Measurements from ENCODE around the gene CUL1.
A peak's percentile ranks its signal among the peaks of the same experiment; 100 is the strongest.

Gene CUL1

DNA sequence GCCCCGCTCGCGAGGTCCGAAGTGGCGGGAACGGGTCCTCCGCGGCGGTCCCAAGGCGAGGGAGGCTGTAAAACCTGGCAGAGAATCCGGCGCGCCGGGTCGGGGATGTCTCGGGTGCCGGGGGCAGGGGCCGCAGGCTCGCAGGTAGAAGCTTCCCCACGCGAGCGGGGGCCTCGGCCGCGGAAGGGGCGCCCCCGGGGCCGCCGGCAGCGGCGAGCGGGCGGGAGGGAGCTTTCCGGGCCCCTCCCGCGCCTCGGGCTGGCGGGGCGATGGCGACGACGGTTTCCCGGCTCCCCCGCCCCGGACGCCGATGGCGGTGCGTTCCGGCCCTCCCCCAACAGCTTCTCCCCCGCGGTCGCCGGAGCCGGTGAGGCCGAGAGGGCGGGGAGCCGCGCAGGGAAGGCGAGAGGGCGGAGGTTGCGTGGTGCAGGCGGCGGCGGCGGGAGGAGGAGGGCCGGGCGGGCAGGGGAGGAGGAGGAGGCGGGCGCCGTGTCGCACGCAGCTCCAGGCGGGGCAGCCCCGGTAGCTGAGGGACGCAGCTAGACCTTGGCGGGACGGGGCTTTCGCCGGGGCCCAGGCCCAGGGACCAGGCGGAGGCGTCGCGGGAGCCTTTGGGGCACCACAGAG is at the start of gene CUL1:
Gene CUL1, plus strand, starts transcription at position 507 of the 627 bp plus-strand sequence. CDS start 31,220 bp downstream, outside the sequence.
- DNase-seq = peak; percentile 85

- no peak for DNase-seq
Measured at GRCh38 chr7:148650232-148650858, 48.4 kb upstream of the CUL1 start.

DNA sequence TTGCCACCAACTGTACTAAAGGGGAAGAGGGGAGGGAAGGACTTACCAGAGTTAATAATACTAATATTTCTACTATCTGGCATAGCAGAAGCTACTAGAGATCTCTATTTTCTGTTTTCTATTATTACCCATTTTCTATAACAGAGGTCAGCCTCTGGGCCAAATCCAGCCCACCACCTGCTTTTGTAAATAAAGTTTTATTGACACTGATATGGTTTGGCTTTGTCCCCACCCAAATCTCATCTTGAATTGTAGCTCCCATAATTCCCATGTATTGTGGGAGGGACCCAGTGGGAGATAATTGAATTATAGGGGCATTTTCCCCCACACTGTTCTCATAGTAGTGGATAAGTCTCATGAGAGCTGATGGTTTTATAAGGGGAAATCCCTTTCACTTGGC is 45.9 kb upstream of the CUL1 start:
- no peak for DNase-seq

- DNase-seq = no peak
Measured at GRCh38 chr7:148657929-148658328, 40.8 kb upstream of the CUL1 start.

- no peak for DNase-seq
Measured at GRCh38 chr7:148661471-148661870, 37.2 kb upstream of the CUL1 start.

DNA sequence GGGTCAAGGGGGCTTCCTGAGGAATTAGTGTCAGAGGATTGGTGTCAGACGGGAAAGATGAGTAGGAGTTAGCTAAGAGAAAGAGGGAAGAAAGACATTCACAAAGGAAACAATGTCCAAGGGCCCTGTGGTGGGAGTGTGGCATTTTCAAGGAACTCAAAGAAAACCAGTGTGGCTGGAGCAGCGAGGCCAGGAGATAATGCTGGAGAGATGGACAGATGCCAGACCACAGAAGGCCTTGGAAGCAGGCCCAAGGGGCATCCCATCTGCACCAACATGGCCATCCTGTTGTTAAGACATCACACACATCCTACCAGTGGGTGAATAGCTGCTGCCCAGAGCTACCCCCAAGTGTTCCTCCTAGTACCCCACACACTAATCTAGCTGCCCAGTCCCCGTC is 36.1 kb upstream of the CUL1 start:
- no peak for DNase-seq

DNA sequence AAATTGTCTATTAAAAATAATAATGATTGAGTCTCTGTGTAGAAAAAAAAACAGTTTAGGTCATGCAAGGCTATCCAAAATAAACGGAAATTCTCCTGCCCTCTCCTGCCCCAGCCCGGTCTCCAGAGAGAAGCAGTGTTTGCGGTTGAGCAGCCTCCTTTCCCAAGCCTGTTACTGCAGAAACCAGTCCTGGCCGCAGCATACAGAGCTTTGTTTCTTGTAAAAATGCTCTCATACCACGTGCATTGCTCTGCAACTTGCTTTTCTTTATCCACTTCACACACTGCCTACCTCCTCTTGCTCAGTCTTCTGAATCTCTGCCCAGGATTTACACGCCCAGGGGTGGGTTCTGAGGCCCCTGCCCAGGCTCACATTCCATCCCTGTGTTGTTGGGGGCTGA is 34.4 kb upstream of the CUL1 start:
- DNase-seq = no peak

GRCh38 chr7:148665221-148665620 is 33.5 kb upstream of the CUL1 start:
- DNase-seq = no peak

DNA sequence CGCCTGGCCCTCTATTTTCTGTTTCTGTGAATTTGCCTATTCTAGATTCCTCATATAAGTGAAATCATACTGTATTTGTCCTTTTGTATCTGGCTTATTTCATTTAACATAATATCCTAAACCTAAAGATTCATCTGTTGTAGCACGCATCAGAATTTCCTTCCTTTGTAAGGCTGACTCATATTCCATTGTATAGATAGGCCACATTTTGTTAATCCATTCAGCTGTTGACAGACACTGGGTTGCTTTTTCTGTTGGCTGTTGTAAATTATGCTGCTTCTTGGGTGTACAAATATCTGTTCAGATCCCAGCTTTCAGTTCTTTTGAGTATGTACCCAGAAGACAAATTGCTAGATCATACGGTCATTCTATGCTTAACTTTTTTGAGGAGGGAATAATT is 28.8 kb upstream of the CUL1 start:
- DNase-seq = no peak

GRCh38 chr7:148670374-148670773 is 28.3 kb upstream of the CUL1 start:
- DNase-seq = no peak

GRCh38 chr7:148670807-148671206 is 27.9 kb upstream of the CUL1 start:
- no peak for DNase-seq

GRCh38 chr7:148672041-148672440 is 26.7 kb upstream of the CUL1 start:
- DNase-seq = no peak

DNA sequence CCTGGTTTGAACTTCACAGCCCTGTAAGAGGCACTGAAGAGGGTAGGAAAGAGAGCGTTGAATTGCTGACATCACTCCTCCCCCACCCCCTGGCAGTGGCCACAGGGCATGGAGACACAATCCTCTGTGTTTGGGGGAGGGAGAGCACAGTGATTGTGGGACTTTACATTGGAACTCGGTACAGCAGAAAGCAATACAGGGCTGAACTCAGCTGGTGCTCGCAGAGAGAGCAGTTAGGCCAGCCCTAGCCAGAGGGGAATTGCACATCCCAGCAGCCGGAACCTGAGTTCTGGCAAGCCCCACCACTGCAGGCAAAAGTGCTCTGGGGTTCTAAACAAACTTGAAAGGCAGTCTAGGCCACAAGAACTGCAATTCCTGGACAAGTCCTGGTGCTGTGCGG is 24.0 kb upstream of the CUL1 start:
- DNase-seq = no peak

DNA sequence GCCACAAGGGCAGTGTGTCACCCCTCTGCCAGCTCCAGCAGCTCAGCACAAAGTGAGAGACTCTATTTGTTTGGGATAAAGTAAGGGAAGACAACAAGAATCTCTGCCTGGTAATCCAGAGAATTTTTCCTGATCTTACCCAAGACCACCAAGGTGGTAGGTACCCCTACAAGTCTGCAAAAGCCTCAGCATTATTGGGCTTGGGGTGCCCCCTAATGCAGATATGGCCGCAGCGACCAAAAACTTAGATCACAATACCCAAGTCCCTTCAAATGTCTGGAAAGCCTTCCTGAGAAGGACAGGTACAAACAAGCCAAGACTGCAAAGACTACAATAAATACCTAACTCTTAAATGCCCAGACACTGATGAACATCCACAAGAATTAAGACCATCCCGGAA is 22.4 kb upstream of the CUL1 start:
- no peak for DNase-seq

DNA sequence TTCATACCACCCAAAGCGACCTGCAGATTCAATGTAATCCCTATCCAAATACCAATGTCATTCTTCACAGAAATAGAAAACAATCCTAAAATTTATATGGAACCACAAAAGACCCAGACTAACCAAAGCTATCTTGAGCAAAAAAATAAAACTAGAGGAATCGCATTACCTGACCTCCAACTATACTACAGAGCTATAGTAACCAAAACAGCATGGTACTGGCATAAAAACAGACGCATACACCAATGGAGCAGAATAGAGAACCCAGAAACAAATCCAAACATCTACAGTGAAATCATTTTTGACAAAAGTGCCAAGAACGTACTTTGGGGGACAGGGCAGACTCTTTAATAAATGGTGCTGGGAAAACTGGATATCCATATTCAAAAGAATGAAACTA is 16.9 kb upstream of the CUL1 start:
- no peak for DNase-seq

GRCh38 chr7:148684289-148684830 is 14.3 kb upstream of the CUL1 start:
- DNase-seq = no peak

DNA sequence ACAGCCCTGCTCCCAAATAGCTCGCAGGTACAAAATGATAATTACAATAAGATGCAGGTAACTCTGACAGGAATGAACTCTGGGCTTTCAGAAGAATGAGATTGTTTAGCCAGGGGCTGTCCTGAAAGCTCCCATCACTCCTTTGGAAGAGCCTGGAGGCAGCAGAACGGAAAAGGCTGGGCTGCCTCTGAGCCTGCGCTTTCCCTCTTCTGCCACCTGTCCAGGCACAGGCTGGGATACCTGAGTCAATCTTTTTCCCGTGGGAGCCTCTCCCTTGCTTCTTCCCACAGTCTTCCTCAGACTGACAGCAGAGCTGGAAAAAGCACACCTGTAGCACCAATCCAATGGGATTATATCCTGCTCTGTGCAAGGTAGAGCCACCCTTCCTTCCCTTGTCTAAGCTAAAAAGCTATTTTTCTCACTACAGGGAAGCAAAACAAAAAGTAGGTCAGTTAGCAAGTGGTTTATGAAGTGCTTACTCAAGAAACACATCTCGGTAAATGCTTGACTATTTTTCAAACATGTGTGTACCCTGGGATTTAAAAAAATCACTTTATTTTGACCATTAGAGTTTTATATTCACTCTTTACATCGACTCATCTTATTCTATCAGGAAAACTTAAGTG is 12.3 kb upstream of the CUL1 start:
- no peak for DNase-seq

GRCh38 chr7:148687555-148687954 is 11.1 kb upstream of the CUL1 start:
- DNase-seq = peak; percentile 19

DNA sequence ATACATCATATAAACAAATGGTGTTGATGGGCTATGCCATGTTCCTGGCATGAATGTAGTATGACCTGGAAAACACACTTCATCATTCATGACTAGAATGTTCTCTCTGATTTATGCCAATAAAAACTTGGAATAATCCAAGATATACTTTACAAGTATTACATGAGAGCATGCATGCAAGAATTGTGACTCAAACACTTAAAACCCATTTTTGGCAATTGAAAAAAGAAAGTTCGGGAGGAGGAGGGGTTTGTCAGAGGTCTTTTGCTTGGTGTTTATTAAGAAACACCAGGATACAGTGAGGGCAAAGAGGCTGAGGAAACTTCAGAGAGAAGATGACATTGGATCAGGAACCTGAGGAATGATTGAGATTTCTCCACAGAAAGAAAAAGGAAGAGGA is 10.2 kb upstream of the CUL1 start:
- no peak for DNase-seq

DNA sequence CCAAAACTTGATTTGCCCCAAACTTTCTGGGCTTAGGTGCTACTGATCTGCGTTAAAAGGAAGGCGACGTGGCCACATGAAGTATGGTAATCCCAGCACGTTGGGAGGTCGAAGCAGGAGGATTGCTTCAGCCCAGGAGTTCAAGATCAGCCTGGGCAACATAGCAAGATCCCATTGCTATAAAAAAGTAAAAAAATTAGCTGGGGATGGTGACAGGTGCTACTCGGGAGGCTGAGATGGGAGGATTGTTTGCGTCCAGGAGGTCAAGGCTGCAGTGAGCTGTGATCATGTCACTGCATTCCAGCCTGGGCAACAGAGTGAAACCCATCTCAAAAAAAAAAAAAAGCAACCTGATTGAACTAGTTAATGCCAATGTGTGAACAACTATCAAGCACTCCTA is 5.1 kb upstream of the CUL1 start:
- no peak for DNase-seq

DNA sequence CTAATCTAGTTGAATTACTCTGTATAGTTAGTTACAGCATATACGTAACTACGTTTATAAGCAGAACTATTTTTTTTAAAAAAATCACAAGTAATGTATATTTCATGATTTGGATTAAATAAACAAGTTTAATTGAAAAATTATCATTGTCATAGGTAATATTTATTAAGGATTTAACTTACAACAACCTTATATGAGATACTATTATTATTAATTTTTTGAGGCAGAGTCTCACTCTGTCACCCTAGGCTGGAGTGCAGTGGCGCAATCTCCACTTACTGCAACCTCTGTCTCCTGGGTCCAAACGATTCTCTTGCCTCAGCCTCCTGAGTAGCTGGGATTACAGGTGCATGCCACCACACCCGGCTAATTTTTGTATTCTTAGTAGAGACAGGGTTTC is 4.1 kb upstream of the CUL1 start:
- DNase-seq = no peak

DNA sequence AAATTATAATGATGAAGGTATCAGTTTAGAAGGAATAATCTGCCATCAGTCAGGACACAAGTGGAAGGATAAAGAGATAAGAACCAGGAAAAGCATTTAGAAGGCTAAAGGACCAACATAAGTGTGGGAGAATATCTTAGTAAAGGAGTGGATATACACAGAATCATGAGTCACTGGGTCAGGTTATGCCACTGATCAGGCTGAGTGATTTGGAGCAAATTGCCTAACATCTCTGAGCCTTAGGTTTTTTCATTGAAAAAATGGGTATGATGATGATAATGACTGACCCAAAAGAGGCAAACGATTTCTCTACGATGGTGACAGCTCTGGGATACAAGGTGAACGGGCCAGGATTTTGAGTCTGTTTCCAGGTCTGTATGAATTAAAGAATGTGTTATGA is 2.8 kb upstream of the CUL1 start:
- no peak for DNase-seq

GRCh38 chr7:148696787-148697186 is 1.9 kb upstream of the CUL1 start:
- DNase-seq = no peak

DNA sequence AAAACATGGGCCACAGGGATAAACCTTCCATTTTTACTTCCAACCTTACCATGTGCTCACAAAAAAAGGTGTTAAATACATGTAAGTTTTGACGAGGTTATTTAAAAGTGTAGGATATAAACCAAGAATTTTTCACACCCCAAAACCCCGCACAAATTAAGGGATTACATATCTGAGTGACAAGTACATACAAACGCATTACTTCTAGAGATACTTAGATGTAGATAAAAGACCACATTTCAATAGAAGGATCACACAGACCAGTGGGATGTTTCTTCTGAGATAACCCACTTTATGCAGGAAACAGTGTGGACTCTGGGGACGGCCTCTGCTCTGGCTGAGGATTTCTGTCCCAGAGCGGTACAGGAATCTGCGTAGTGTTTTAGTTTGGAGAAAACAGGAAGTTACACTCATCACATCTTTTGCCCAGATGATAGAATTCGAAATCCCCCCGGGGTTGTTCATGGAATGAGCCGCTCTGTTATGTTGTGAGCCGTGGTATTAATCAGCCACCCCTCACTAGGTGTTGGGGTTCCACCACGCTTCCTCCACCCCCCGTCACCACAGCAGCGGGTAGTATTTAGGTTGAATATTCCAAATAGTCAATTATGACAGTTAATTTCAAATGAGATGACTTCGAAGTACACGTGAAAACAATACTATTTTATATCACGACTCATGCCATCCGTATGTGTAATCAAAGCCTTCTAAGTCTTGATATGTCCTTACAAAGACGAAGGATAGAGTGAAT is 1.3 kb upstream of the CUL1 start:
- DNase-seq = peak; percentile 81
